ES-I3 (cell line): Measurements from ENCODE around the gene SCNN1A.
A peak's percentile ranks its signal among the peaks of the same experiment; 100 is the strongest.

ENCODE experiments used
- H3K36me3 ChIP-seq: 2 replicates; pipeline ENCODE4 v1.6.1; 2013; ENCODE audit warnings: mild to moderate bottlenecking, low read length, control low read depth, moderate library complexity; ENCODE audit not compliant: insufficient read depth
- H3K4me1 ChIP-seq: 2 replicates; pipeline ENCODE4 v1.6.1; 2013; ENCODE audit warnings: mild to moderate bottlenecking, control low read depth, low read length; ENCODE audit not compliant: insufficient read depth
- H3K9ac ChIP-seq: 2 replicates; pipeline ENCODE4 v1.6.1; 2013; ENCODE audit warnings: low read depth, mild to moderate bottlenecking, low read length, moderate library complexity
- H3K9me3 ChIP-seq: 2 replicates; pipeline ENCODE4 v1.6.1; 2013; ENCODE audit warnings: mild to moderate bottlenecking, low read length, moderate library complexity; ENCODE audit not compliant: control insufficient read depth, insufficient read depth

The SCNN1A gene

DNA sequence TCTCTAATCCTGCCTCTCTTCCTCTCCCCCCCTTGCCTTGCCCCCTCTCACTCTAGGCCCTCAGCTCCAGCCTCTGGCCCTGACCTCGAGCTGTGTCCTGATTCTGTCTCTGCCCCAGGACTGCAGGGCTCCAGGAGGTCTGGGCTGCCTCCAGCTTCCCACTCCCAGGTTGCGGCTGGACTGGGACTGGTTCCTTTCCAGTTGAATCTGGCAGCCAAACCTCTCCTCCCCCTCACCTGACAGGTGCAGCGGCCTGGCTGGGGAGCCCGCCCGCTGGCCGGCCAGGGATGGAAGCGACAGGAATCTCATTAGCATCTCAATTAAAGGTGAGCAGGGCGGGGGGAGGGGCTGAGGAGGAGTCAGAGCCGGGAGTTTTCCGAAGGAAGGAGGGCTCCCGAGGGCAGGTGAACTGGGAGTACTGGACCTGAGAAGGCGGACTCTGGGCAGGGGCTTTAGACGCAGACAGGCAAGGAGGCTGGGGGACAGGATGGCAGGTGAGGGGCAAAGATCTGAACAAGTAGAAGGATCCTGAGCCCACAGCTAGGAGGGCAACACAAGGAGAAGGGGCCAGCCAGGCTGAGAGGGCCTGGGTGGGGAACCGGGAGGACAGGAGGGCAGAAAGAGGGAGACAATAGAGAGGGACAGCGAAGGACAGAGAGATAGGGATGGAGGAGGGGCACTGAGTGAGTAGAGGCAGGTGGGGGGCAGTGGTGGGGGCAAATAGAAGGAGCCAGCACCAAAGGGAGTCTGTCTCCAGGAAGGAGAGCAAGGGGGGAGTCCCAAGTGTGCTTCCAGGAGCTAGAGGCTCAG, at the start of gene SCNN1A:
SCNN1A (minus strand) TSS at position 295 of the 810 bp plus-strand sequence. CDS start 780 bp downstream, outside the sequence.
- H3K9ac ChIP-seq = peak within 1 kb of the TSS; percentile 66

GRCh38 chr12:6424866-6425265, 49.5 kb upstream of the SCNN1A start:
- peaks cover 6% of the 10 kb centered on the region; the same call in 1 of the 2 replicates for H3K4me1 ChIP-seq
- H3K9me3 ChIP-seq = no peaks in the 10 kb centered on the region
- H3K9ac ChIP-seq = no peak overlapping the region
- no peaks in the 10 kb centered on the region for H3K36me3 ChIP-seq

More for the DNA sequence above, at the start of gene SCNN1A:
- Histone ChIP-seq H3K4me1 (peaks cover 30% of the 10 kb centered on the region), H3K9me3 (no peaks in the 10 kb centered on the region), H3K36me3 (no peaks in the 10 kb centered on the region)

DNA sequence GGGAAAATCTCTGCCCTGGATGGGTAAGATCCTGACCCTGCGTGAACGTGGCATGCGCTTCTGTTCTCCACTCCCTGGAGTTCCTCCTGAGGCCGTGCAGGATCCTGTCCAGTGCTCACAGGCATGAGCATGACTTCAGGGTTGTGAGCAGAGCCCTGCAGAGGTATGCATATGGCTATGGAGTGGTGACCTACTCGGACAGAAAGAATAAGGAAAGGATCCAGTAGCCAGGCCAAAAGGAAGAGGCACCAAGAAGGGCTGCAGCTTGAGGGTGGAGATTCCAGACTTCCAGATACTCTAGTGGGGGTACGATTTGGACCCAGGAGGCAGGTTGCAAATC, 48.6 kb upstream of the SCNN1A start:
- Histone ChIP-seq H3K9me3 (no peaks in the 10 kb centered on the region), H3K36me3 (no peaks in the 10 kb centered on the region), H3K9ac (no peak overlapping the region), H3K4me1 (peaks cover 6% of the 10 kb centered on the region; the same call in 1 of the 2 replicates)

DNA sequence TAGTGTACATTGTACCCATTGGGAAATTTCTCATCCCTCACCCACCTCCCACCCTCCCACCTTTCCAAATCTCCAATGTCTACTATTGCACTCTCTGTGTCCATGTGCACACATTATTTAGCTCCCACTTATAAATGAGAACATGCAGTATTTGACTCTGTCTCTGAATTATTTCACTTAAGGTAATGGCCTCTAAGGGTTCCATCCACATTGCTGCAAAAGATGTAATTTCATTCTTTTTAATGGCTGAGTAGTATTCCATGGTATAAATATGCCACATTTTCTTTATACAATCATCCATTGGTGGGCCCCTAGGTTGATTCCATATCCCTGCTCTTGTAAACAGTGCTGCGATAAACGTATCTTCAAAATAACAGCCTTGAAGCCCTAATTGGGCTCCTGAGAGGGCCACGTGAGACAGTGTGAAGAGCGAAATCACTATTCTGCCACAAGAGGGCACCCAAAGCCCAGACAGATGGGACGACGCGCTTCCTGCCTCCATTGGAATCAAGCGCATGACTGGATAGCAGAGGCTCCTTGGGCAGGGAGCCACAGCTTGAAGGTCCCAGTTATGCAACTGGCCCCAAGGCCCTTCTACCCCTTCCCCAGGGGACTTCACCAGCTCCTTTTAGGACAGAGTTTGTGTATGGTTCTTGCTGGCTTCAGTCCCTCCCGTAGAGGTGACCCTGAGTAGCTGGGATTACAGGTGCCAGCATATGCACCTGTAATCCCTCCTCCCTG, 48.1 kb upstream of the SCNN1A start:
- H3K9ac ChIP-seq = no peak overlapping the region
- peaks cover 6% of the 10 kb centered on the region; the same call in 1 of the 2 replicates for H3K4me1 ChIP-seq
- no peaks in the 10 kb centered on the region for H3K9me3 ChIP-seq
- H3K36me3 ChIP-seq = no peaks in the 10 kb centered on the region

GRCh38 chr12:6420364-6420763, 45.0 kb upstream of the SCNN1A start:
- no peak overlapping the region for H3K9ac ChIP-seq
- H3K36me3 ChIP-seq = no peaks in the 10 kb centered on the region
- no peaks in the 10 kb centered on the region for H3K9me3 ChIP-seq
- H3K4me1 ChIP-seq = peaks cover 6% of the 10 kb centered on the region; the same call in 1 of the 2 replicates

DNA sequence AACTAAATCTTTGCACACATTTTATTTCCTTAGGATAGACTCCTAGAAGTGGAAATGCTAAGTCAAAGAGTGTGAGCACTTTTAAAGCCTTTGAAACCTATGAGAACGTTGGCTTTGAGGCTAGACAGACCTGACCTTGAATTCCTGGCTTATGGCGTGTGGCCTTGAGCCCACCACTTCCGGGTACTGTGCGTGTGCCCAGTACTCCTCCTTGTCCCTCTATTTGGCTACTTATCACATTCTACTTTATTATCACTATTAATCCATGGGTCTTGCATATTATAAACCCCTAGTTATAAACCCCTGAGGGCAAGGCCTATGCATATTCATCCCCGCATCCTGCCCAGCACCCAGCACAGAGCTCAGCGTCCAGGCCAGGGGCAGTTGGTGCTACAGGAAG, 43.4 kb upstream of the SCNN1A start:
- H3K9me3 ChIP-seq = no peaks in the 10 kb centered on the region

DNA sequence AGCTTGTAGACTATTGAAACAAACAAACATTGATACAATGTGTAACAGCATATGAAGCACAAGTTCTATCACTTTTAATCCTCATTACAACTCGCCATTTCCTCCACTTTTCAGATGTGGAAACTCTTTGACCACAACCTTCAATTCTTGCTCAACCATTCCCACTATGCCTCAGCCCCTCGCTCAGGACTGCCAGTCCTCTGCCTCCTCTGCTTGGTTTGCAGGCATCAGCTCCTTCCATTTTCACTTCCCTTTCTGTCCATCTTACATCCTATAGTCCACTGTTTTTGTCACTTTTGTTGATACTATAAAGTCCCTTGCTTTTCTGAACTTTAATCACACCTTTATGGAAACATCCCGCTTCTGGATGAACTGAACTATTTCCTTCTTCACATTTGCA, 41.2 kb upstream of the SCNN1A start:
- H3K36me3 ChIP-seq = no peaks in the 10 kb centered on the region
- H3K9ac ChIP-seq = no peak overlapping the region
- no peaks in the 10 kb centered on the region for H3K4me1 ChIP-seq
- no peaks in the 10 kb centered on the region for H3K9me3 ChIP-seq

More for the DNA sequence above, 43.4 kb upstream of the SCNN1A start:
- Histone ChIP-seq H3K4me1 (peaks cover 2% of the 10 kb centered on the region; the same call in 1 of the 2 replicates), H3K9ac (no peak overlapping the region), H3K36me3 (no peaks in the 10 kb centered on the region)

- no peaks in the 10 kb centered on the region for H3K4me1 ChIP-seq
These were observed 32.0 kb upstream of the SCNN1A start for GRCh38 chr12:6407236-6407954.

DNA sequence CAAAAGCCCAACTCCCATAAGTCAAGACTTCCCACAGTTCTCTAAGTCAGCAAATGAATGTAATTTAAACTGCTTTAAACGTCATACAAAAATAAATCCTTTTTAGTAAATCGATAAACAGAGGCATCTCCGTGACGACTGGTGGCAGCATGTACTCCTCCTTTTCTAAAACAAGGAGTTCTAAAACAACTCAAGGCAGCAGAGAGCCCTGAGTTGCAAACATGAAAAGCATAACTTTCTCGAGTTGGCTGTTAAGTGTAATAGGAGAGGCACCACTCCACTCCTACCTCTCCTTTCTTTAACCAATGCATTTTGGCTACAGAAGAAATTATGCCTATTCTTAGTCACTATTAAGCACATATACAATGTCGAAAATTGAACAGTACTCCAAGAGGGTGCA, 30.6 kb upstream of the SCNN1A start:
- Histone ChIP-seq H3K4me1 (no peaks in the 10 kb centered on the region), H3K9ac (no peak overlapping the region), H3K36me3 (no peaks in the 10 kb centered on the region), H3K9me3 (peaks cover 5% of the 10 kb centered on the region; the same call in 1 of the 2 replicates)

More at GRCh38 chr12:6407236-6407954, 32.0 kb upstream of the SCNN1A start:
- Histone ChIP-seq H3K9me3 (peaks cover 5% of the 10 kb centered on the region; the same call in 1 of the 2 replicates), H3K36me3 (no peaks in the 10 kb centered on the region), H3K9ac (no peak overlapping the region)

- peaks cover 5% of the 10 kb centered on the region; the same call in 1 of the 2 replicates for H3K9me3 ChIP-seq
- no peaks in the 10 kb centered on the region for H3K36me3 ChIP-seq
- H3K9ac ChIP-seq = no peak overlapping the region
- no peaks in the 10 kb centered on the region for H3K4me1 ChIP-seq
These were observed 29.0 kb upstream of the SCNN1A start for GRCh38 chr12:6404390-6404789.

DNA sequence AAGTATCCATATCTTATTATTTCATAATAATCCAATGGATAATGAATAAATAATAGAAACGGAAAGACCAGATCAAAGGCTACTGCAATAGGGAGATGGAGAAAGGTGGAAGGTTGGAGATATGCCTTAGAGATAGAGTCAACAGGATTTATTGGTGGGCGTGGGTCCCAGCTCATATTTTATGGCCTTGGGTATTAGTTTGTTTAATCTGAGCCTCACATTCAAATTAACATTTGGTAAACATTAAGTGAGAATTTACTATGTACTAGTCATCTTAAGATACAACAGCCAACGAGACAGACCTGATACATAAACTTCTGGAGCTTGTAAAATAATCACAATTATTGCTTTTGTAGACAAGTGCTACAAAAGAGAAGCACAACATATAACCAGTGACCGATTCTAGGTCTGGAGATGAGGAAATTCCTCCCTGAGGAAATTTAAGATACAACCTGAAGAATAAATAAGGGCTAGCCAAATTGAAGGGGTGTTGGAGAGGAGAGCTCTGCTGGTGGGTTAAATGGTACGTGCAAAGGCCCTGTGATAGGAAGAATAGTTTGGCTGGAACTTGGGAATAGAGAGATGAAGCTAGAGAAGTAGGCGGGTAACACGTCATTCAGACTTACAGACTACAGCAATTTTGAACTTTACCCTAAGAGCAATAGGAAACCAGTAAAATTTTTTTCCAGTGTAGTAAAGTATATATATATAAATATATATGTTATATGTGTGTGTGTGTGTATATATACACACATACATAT, 24.7 kb upstream of the SCNN1A start:
- no peaks in the 10 kb centered on the region for H3K9me3 ChIP-seq
- H3K4me1 ChIP-seq = peaks cover 8% of the 10 kb centered on the region
- H3K9ac ChIP-seq = no peak overlapping the region
- H3K36me3 ChIP-seq = no peaks in the 10 kb centered on the region

DNA sequence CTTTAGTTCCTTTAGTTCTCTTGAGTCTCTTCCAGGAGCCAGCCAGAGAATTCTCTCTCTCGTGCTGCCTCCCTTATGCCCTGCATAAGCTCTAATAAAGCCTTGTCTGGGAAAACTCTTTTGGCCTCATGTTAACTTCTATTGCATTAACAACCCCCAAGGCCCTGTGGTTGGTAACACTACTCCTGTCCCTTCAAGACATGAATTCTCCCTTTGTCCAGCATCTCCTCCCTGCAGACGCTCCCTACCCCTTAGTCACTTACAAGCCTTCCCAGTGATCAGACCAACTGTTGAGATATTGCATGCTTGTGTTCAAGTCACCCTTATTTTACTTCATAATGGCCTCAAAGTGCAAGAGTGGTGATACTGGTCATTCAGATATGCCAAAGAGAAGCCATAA, 20.7 kb upstream of the SCNN1A start:
- Histone ChIP-seq H3K9me3 (no peaks in the 10 kb centered on the region), H3K36me3 (no peaks in the 10 kb centered on the region), H3K9ac (no peak overlapping the region), H3K4me1 (peaks cover 8% of the 10 kb centered on the region)

DNA sequence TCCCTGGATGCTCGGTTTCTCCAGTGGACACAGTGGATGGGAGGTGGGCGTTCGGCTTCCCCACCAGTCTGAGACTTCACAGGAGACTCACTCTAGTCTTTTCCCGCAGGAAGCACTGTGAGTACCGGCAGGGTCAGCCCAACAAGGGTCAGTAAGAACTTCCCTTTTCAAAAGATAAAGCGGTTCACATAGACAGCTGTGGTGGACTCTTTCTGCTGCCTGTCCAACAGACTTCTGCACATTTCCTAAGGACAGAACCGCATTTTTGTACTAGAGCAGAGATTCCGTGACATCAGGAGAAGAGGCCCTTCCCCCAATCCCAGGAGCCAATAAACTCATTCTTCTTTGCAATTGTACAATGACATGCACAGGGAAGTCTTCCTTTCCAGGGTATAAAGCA, 19.0 kb upstream of the SCNN1A start:
- Histone ChIP-seq H3K36me3 (no peaks in the 10 kb centered on the region), H3K9ac (no peak overlapping the region), H3K9me3 (no peaks in the 10 kb centered on the region), H3K4me1 (peaks cover 8% of the 10 kb centered on the region)

DNA sequence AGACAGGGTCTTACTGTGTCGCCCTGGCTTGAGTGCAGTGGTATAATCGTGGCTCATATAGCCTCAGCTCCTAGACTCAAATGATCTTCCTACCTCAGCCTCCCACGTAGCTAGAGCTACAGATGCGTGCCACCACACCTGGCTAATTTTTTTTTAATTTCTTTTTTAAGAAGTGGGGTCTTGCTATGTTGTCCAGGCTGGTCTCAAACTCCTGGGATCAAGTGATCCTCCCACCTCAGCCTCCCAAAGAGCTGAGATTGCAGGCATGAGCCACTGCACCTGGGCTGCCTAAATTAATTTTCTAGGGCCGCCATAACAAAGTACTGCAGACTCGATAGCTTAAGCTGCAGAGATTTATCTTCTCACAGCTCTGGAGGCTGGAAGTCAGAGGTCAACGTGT, 17.7 kb upstream of the SCNN1A start:
- H3K9me3 ChIP-seq = no peaks in the 10 kb centered on the region
- H3K36me3 ChIP-seq = no peaks in the 10 kb centered on the region
- H3K4me1 ChIP-seq = peaks cover 8% of the 10 kb centered on the region
- no peak overlapping the region for H3K9ac ChIP-seq
